PFSK-1 (cell line): ENCODE data around the gene PLEKHM3.

Source experiments
- SIN3A ChIP-seq: IDR thresholded peaks from 2 replicates; pipeline ENCODE4 v1.6.1; 2012; ENCODE audit warnings: mild to moderate bottlenecking, low read length, moderate library complexity, borderline replicate concordance; ENCODE audit not compliant: insufficient read depth
- TAF1 ChIP-seq: IDR thresholded peaks from 2 replicates; pipeline ENCODE4 v1.6.1; 2012; ENCODE audit warnings: low read length, control low read depth, borderline replicate concordance; ENCODE audit not compliant: insufficient read depth
- TF ChIP-seq, protein P1 (sequence below), 2 experiments: IDR thresholded peaks; 2 replicates each; pipeline versions ENCODE4 v1.6.1 to v1.8.0; 2011 to 2012; ENCODE audit warnings: low read depth in 2 of 2, low read length in 2 of 2, control low read depth in 1 of 2, inconsistent platforms in 1 of 2, mild to moderate bottlenecking in 1 of 2, moderate library complexity in 1 of 2; ENCODE audit not compliant: insufficient read depth in 1 of 2

DNA sequence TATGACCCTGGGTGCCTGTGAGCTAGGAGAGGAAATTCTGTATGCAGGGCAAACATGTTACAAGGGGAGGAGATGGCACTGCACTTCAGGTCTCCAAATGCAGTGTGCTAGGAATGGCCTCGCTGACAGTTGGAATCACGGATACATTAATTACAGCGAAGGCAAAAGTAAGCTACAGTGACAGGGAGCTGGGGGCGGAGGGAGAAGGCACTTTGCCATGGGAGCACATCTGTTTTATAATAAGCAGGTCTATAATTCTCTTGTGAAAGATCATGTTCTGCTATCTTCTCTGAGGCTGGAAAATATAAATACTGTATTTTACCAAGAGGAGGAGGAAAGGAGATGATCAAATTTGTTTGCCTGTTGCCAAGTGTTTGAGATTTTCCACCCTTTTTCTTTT lies 199.3 kb downstream of the PLEKHM3 start:
- TF ChIP-seq TAF1 (no peak), SIN3A (no peak)
- TF ChIP-seq, protein P1, sequence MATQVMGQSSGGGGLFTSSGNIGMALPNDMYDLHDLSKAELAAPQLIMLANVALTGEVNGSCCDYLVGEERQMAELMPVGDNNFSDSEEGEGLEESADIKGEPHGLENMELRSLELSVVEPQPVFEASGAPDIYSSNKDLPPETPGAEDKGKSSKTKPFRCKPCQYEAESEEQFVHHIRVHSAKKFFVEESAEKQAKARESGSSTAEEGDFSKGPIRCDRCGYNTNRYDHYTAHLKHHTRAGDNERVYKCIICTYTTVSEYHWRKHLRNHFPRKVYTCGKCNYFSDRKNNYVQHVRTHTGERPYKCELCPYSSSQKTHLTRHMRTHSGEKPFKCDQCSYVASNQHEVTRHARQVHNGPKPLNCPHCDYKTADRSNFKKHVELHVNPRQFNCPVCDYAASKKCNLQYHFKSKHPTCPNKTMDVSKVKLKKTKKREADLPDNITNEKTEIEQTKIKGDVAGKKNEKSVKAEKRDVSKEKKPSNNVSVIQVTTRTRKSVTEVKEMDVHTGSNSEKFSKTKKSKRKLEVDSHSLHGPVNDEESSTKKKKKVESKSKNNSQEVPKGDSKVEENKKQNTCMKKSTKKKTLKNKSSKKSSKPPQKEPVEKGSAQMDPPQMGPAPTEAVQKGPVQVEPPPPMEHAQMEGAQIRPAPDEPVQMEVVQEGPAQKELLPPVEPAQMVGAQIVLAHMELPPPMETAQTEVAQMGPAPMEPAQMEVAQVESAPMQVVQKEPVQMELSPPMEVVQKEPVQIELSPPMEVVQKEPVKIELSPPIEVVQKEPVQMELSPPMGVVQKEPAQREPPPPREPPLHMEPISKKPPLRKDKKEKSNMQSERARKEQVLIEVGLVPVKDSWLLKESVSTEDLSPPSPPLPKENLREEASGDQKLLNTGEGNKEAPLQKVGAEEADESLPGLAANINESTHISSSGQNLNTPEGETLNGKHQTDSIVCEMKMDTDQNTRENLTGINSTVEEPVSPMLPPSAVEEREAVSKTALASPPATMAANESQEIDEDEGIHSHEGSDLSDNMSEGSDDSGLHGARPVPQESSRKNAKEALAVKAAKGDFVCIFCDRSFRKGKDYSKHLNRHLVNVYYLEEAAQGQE (IDR thresholded peaks at IDR 0.05; ENCODE audit: insufficient read depth in 1 of 2, low read depth in 2 of 2, low read length in 2 of 2) = no peak
